GM21381 (cell line): Measurements from ENCODE around the gene MRM2.

Experiments
- ATAC-seq: cut with Tn5 transposase; IDR thresholded peaks from one replicate; pipeline ENCODE4 v1.9.1; 2021; ENCODE audit warnings: mild to moderate bottlenecking, moderate library complexity; ENCODE audit not compliant: unreplicated experiment

The MRM2 gene

DNA sequence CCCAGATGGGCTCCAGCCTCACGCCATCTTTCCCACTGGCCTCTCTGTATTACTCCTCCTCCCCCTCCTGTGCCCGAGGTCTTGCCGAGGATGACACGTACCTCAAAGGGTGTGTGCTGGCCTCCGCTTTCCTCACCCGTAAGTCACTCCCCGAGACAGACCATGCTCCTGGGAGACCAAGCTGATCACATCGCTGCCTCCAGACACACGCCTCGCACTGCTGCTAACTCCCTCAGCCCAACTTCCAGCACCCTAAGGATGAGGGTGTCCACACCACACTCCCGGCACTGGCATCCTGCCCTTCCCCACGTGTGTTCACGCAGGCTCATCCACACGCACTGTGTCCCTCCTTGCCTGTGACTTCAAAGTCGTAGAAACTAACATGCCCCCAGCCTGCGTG, 33.3 kb downstream of the MRM2 start:
- no peak for ATAC-seq

DNA sequence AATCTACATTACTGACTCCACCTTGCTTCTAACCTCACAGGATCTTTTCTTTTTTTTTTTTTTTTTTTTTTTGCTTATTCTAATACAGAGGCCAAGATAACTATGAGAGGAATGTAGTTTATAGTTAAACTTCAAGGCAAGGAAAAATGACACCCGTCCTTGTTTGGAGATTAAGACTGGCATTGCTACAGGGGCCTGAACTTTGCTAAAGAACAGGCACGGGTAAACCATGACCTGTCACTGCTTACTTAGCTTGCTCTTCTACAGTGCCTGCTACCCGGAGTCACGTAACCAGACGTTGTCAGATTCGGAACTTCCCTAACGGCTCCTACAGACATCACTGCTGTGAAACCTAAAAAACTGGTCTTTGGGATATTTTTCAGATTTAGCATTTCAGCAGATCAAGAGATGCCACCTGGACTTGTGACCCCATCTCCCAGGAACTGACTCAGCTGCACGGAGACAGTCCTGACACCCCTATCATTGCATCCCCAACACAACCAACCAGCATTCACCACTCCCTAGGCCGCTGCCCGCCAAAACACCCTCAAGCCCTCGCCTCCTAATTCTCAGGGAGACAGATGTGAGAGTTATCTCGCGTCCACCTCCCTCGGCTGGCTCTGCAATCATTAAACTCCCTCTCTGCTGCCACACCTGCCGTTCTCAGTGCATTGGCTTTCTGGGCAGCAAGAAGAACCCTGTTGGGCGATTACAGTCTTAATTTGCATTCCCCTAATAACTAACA, 36.8 kb downstream of the MRM2 start:
- no peak for ATAC-seq

GRCh38 chr7:2204446-2204845, 37.6 kb downstream of the MRM2 start:
- no peak for ATAC-seq

DNA sequence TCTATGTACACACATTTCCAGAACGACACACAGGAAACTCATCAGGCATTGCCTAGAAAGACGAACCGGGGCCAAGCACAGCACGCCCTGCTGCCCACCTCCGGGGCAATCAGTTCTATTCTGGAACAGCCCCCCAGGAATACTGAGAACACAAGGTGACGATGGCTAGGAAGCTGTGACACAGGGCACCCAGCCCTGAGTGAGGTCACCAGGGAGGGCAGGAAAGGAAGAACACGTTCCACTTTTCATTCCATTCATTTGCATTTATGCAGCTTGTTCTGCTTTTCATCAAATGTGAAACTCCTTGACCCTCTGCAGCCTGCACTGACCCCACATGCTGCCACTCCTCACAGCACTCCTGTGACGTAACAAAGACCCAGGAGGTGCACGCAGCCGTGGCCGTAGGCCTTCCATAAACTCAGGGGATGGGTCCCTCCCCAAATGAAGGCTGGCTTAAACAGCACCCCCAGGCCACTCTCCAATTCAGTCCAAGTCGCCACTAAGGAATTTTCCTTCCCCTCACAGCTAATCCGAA, 38.2 kb downstream of the MRM2 start:
- ATAC-seq: no peak

GRCh38 chr7:2202901-2203765, 38.9 kb downstream of the MRM2 start:
- ATAC-seq: no peak

GRCh38 chr7:2202361-2202761, 39.6 kb downstream of the MRM2 start:
- ATAC-seq: no peak

DNA sequence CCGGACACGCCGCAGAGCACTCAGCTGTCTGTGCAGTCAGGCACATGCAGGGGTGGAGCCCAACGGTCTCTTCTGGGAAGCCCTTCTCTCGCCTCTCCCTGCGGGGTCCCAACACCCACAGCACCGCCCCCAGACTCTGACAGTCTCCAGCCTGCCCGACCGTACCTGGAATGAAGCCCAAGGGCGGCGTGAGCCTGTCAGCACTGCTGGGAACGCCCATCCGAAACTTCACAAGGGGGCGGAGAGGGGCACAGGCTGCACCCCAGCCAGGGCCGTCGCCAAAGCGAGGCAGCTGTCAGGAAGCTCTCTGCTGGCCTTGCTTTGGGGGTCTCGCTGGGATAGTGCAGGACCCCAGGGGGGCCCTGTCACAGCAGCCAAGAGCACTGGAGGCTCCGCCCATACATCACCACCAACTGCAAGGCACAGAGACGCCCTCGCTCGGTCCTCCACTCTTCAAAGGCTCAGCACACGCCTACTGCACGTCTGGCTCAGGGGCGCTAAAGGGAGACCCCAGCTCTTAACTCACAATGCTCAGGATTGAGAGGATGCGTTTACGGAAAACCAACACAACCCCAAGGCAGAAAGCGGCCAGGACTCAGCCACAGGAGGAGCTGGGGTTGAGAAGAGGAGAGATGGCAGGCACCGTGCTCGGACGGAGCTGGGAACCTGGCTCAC, 40.2 kb downstream of the MRM2 start:
- no peak for ATAC-seq

- no peak for ATAC-seq
These were observed 40.9 kb downstream of the MRM2 start for GRCh38 chr7:2201128-2201527.

GRCh38 chr7:2200584-2200980, 41.4 kb downstream of the MRM2 start:
- ATAC-seq: no peak

DNA sequence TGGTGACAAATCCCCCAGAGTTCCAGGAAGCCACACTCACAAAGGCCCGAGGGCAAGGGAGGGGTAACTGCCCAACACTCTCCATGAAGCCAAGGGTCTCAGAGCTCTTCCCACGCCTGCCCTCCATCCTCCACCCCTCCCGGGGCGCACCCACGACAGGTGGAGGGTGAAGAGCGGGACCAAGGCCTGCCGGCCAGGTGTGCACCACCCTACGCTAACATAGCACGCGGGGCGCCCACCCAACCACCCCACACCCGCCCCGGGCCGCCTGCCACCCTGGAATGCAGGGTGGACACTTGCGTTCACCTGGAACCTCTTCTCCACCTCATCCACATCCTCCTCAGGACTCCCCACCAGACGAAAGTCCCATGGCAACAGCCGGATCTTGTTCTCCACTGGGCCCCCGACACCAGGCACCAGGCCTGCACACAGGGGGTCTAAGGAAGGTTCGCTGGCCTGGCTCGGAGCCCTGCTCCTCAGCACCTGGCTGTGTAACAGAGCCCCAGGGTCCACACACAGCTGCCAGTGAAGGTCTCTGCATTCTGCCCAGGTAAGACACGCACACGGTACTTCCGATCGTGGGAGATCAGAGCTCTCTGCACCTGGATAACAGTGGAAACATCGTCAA, 41.9 kb downstream of the MRM2 start:
- ATAC-seq: no peak

GRCh38 chr7:2199528-2199927, 42.5 kb downstream of the MRM2 start:
- ATAC-seq: no peak

GRCh38 chr7:2198760-2199159, 43.2 kb downstream of the MRM2 start:
- ATAC-seq: no peak

GRCh38 chr7:2198206-2198605, 43.8 kb downstream of the MRM2 start:
- no peak for ATAC-seq

- no peak for ATAC-seq
These were observed 44.4 kb downstream of the MRM2 start for GRCh38 chr7:2197436-2198155.

DNA sequence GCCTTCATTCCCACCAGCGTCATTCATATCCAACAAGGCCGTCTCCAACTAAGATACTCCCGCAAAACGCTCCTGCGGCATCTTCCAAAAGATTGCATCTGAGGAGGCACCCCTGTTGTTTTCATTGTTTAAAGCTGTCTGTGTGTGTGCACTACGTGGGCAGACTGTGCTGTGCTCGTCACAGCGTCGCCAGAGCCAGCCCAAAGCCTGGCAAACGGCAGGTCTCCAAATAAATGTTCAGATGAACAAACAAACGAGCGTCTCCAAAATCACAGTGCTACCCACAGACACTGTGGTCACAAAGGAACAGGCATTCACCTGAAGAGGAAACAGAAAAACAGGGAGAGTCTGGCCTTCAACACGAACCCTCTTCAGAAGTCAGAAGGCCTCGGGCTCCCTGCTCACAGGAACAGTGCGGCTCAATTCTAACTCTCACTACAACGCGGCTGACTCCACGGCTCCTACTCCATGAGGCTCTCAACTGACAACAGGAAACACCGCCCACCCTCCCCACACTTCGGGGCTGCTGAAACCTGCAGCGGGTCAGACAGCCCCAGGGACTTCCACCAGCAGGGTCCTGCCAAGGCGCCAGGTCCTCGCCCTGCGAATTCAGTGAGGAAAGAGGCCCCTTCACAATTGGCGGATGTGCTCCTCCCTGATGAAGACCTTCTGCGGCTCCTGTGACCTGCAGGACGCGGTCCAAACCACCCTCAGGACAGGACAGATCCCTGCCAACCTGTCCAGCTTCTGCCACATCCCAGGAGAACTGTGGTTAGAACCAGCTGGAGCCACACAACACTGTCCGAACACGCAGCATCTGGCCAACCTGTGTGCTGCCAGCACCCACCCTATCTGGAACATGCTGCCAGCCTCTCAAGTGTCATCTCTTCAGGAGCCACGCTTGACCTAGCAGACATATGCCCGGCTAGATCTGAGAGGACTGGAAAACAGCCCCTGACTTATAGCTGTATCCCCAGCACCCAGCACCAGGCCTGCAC, 45.3 kb downstream of the MRM2 start:
- ATAC-seq: no peak

DNA sequence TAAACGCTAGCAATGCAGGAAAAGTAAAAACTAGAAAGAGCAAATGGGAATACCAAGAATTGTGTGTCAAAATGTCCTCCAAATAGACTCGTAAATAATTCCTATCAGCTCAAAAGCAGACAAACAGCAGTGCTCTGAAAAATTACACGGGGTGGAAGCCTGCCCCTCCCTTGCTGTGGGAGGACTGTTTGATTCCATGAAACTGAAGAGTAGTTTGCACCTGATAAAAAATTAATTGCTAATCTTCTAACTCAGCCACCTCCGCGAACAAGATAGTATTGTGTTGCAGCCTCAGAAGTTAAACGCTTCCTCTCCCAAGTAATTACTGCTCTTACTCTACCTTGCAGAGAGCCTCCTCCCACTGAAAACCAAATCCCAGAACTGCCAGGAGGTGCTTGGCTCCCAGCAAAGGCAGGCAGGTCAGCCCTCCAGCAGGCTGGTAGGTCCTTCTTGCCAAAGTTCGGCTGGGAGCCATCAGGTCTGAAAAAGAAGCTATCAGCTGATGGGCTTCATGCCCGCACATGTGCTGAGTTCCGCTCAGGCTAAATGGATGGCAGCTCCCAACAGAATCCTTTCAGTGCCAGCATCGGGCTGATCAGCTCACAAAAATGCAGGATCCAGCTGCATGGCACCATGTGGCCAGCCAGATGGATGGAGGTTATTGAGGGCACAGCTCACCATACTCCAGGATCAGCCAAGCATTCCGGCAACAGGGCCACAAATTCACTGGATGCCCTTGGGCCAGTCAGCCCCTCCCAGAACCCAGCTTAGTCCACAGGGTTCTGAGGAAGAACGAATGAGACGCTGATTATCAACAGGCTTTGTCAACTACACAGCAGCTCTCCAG, 46.4 kb downstream of the MRM2 start:
- ATAC-seq: no peak

DNA sequence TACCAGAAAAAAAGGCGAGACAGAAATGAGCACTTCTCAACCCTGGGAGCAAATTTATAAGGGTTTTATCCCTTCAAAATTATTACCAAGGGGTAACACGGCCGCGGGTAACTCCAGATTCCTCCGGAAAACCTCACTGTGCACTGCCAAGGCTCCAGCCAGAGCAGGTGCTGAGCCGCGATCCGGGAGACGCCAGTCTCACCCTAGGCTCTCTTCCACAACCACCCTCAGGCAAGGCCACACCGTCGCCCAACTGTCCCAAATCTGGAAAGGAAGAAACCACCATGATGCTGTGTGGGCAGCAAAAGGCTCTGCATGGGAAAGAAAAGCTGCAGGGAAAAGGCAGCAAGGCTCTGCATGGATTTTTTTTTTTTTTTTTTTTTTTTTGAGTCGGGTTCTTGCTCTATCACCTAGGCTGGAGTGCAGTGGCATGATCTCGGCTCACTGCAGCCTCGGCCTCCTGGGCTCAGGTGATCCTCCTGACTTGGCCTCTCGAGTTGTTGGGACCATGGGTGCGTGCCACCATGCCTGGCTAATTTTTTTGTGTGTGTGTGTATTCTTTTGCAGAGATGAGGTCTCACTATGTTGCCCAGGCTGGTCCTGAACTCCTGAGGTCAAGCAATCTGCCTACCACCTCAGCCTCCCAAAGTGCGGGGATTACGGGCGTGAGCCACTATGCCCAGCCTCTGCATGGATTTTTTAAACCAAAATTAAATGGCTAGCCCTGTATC, 48.3 kb downstream of the MRM2 start:
- ATAC-seq: no peak
